Dermis lymphatic vessel endothelial cell (primary cell): ENCODE results near the gene KRT6B. TPM values are rescaled to one million over a fixed set of nuclear protein-coding genes. Genes with fewer than 3 reads are reported as not detected.

Experiments
- total RNA-seq: library from RNA; depleted of rRNA; stranded (reverse); fragments of >200 nt; gene quantifications from 2 replicates; pipeline ENCODE4 v1.2.1, GENCODE V29; 2014

Gene KRT6B
- total RNA-seq: not detected in 2 replicates

DNA sequence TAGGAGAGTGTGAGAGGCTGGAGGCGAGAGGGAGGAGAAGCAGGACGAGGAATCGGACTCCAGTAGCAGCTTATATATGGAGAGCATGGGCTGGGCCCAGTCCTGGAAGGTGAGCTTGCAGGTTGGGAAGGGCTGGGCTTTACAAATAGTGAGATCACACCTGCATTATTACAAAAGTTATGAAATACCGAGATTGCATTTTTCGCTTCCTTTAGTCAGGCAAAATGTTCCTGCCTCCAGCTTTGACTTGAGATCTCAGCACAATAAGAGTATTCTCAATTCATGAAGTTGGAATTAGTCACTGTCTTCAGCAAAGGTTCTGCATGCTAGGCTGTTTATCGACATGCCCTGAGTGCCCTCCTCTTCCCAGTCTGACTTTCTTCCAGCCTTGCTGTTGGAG lies at the start of gene KRT6B:
Gene KRT6B, minus strand, starts transcription at position 46 of the 400 bp plus-strand sequence. CDS start 68 bp downstream, outside the sequence.

DNA sequence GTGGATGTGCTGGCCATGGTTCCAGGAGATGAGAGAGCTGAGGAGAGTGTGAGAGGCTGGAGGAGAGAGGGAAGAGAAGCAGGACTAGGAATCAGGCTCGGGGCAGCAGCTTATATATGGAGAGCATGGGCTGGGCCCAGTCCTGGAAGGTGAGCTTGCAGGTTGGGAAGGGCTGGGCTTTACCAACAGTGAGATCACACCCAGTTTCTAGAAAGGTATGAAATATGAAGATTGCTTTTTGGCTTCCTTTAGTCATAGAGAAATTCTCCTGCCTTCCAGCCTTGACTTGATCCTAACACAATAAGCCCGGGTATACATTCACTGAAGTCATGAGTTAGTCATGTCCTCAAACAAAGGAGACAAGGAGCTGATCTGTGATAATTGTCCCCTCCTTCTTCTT lies 41.2 kb upstream of the KRT6B start, which contains the start of gene KRT6A:
Gene KRT6A, minus strand, starts transcription at position 86 of the 400 bp plus-strand sequence. Its CDS starts 69 bp downstream, at position 17.

DNA sequence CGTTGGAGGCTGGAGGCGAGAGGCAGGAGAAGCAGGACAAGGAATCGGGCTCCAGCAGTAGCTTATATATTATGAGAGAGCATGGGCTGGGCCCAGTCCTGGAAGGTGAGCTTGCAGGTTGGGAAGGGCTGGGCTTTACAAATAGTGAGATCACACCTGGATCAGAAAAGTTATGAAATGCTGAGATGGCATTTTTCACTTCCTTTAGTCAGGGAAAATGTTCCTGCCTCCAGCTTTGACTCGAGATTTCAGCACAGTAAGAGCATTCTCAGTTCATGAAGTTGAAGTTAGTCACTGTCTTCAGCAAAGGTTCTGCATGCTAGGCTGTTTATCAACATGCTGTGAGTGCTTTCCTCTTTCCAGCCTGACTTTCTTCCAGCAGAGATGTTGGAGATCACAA lies 21.8 kb upstream of the KRT6B start, which contains the start of gene KRT6C:
Gene KRT6C, minus strand, starts transcription at position 38 of the 400 bp plus-strand sequence. CDS start 68 bp downstream, outside the sequence.

DNA sequence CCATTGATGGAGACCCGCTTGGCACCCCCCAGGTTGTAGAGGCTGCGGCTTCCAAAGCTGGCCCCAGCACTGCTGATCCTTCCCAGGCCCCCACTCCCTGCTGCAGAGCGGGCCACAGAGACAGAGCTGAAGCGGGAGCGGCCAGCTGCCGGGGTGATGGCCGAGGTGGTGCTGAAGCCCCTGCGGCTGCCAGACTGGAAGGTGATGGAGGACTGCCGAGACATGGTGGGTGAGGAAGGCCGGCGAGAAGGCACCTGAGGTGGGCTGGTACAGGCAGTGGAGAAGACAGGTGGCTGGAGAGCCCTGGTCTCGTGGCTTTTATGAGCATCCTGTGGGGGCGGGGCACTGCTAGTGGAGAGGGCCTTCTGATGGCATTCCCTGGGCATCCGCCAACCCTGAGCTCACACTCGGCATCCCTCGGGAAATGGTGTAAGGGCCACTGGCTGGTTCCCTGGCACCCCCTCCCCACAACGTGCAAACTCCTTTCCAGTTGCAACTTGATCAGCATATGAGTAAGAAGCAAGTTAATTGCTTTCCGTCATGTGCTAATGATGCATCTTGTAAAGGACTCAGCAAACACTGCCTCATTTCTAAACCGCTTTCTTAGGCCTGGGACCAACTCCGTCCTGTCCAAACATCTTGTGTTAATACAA lies 17.7 kb downstream of the KRT6B start, which contains the start of gene KRT75:
Gene KRT75, minus strand, starts transcription at position 291 of the 653 bp plus-strand sequence. Its CDS starts 67 bp downstream, at position 224.

DNA sequence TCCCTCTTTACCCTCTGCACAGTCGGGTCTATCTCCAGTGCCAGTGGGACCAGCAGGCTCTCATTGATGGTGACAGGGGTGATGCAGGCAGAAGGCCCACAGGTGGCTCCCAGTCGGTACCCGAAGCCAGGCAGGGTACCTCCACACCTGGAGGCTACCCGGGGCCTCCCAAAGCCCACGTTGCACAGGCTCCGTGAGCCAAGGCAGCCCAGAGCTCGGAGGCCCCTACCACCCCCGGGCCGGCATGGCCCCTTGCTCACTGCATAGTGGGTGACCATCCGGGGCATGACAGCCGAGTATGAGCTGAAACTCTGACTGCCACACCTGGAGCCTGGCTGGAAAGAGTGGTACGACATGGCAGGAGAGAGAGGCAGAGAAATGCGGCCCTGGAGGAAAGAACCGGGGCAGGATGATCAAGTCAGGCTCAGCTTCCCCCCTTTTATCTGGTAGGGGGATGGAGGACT lies 46.0 kb downstream of the KRT6B start, which contains the start of gene KRT82:
Gene KRT82, minus strand, starts transcription at position 414 of the 464 bp plus-strand sequence. Its CDS starts 58 bp downstream, at position 356.

Other genes with a start within 250 kb of the KRT6B start
- 9.5 and 21.9 TPM in 2 replicates for gene KRT7, start 218.9 kb downstream of the KRT6B start, total RNA-seq
- not detected in 2 replicates for gene KRT86, start 177.5 kb downstream of the KRT6B start, total RNA-seq
- 0.22 TPM in 1 of 2 replicates, not detected in the other for gene KRT81, start 160.6 kb downstream of the KRT6B start, total RNA-seq
- gene KRT83, start 130.7 kb downstream of the KRT6B start, total RNA-seq: not detected in 2 replicates
- not detected in 2 replicates for gene KRT85, start 84.7 kb downstream of the KRT6B start, total RNA-seq
- gene KRT84, start 66.5 kb downstream of the KRT6B start, total RNA-seq: not detected in 2 replicates
- not detected in 2 replicates for gene KRT82, start 45.8 kb downstream of the KRT6B start, total RNA-seq
- gene KRT75, start 17.8 kb downstream of the KRT6B start, total RNA-seq: not detected in 2 replicates
- under 0.01 TPM in 1 of 2 replicates, not detected in the other for gene KRT6C, start 21.7 kb upstream of the KRT6B start, total RNA-seq
- 0.11 TPM in 1 of 2 replicates, not detected in the other for gene KRT6A, start 41.1 kb upstream of the KRT6B start, total RNA-seq
- gene KRT5, start 68.2 kb upstream of the KRT6B start, total RNA-seq: 0.11 TPM in 1 of 2 replicates, not detected in the other
- gene KRT71, start 101.0 kb upstream of the KRT6B start, total RNA-seq: not detected in 2 replicates
- gene KRT74, start 121.7 kb upstream of the KRT6B start, total RNA-seq: not detected in 2 replicates
- gene KRT72, start 149.3 kb upstream of the KRT6B start, total RNA-seq: not detected in 2 replicates
- not detected in 2 replicates for gene KRT73, start 166.4 kb upstream of the KRT6B start, total RNA-seq
- gene KRT2, start 200.1 kb upstream of the KRT6B start, total RNA-seq: not detected in 2 replicates
- not detected in 2 replicates for gene KRT1, start 228.3 kb upstream of the KRT6B start, total RNA-seq